K562 (cell line): ENCODE results near the gene PPA2. TPM values are rescaled to one million over a fixed set of nuclear protein-coding genes. Genes with fewer than 3 reads are reported as not detected.

Experiments
- ASH1L ChIP-seq: fragments of 450-650 bp; IDR thresholded peaks from 2 replicates; pipeline ENCODE4 v1.6.1; 2018; ENCODE audit warnings: borderline replicate concordance, mild to moderate bottlenecking, low read depth; ENCODE audit not compliant: partially characterized antibody
- CEBPG ChIP-seq, 3 experiments: fragments of 200-800 bp in 1 of 3; sonication (Bioruptor generic) in 1 of 3; sonication (generic) in 1 of 3; formaldehyde crosslinking in 1 of 3; IDR thresholded peaks in 2 of 3; conservative IDR thresholded peaks in 1 of 3; 2 replicates each; pipeline versions ENCODE4 v1.6.1 to v1.8.0; 2016 to 2022; ENCODE audit warnings: missing compliant biosample characterization in 2 of 3, missing genetic modification characterization in 2 of 3, mild to moderate bottlenecking in 1 of 3, missing genetic modification reagents in 1 of 3
- CHD2 ChIP-seq: IDR thresholded peaks from 2 replicates; pipeline ENCODE4 v1.6.1; 2011; ENCODE audit warnings: low read depth, low read length
- FOXA1 ChIP-seq: fragments of 450-650 bp; IDR thresholded peaks from 2 replicates; pipeline ENCODE4 v1.6.1; 2016; ENCODE audit warnings: mild to moderate bottlenecking, borderline replicate concordance
- HDAC3 ChIP-seq: fragments of 450-650 bp; IDR thresholded peaks from 2 replicates; pipeline ENCODE4 v1.6.1; 2018; ENCODE audit warnings: borderline replicate concordance, mild to moderate bottlenecking, moderate library complexity; ENCODE audit not compliant: partially characterized antibody
- HDGF ChIP-seq: fragments of 450-650 bp; IDR thresholded peaks from 2 replicates; pipeline ENCODE4 v1.6.1; 2016
- KLF10 ChIP-seq: fragments of 250-450 bp; sonication (Bioruptor Pico); IDR thresholded peaks from 2 replicates; pipeline ENCODE4 v1.6.1; 2021; ENCODE audit warnings: matching md5 sums
- LCOR ChIP-seq: sonication (generic); formaldehyde crosslinking; IDR thresholded peaks from 2 replicates; pipeline ENCODE4 v1.8.0; 2022; ENCODE audit warnings: mild to moderate bottlenecking, missing genetic modification reagents
- RBBP5 ChIP-seq: fragments of 200-600 bp; sonication (generic); IDR thresholded peaks from 2 replicates; pipeline ENCODE4 v1.6.1; 2012; ENCODE audit warnings: borderline replicate concordance, mild to moderate bottlenecking, low read length, control low read depth, inconsistent platforms; ENCODE audit not compliant: insufficient read depth, poor library complexity, severe bottlenecking
- RBM25 ChIP-seq: fragments of 200-400 bp; formaldehyde crosslinking; IDR thresholded peaks from 2 replicates; pipeline ENCODE4 v1.6.1; 2018; ENCODE audit warnings: low read length, low read depth, moderate library complexity; ENCODE audit not compliant: severe bottlenecking
- SMAD1 ChIP-seq: fragments of 150-350 bp; IDR thresholded peaks from 2 replicates; pipeline ENCODE4 v1.6.1; 2014; ENCODE audit warnings: low read length, low read depth; ENCODE audit not compliant: partially characterized antibody
- SNIP1 ChIP-seq: fragments of 450-650 bp; IDR thresholded peaks from 2 replicates; pipeline ENCODE4 v1.7.1; 2017; ENCODE audit warnings: low read depth, mild to moderate bottlenecking
- SRSF1 ChIP-seq: fragments of 200-400 bp; formaldehyde crosslinking; IDR thresholded peaks from 2 replicates; pipeline ENCODE4 v1.6.1; 2017; ENCODE audit warnings: mild to moderate bottlenecking, low read depth, low read length, moderate library complexity
- STAT5A ChIP-seq: IDR thresholded peaks from 2 replicates; pipeline ENCODE4 v1.6.1; 2012; ENCODE audit warnings: low read length, inconsistent platforms, borderline replicate concordance
- TAL1 ChIP-seq: fragments of 450-650 bp; IDR thresholded peaks from 2 replicates; pipeline ENCODE4 v1.6.1; 2016; ENCODE audit warnings: mild to moderate bottlenecking
- ZFPM2 ChIP-seq: fragments of 250-450 bp; sonication (Bioruptor Pico); IDR thresholded peaks from 2 replicates; pipeline ENCODE4 v1.5.1; 2022; ENCODE audit warnings: mild to moderate bottlenecking
- ZFX ChIP-seq: sonication (generic); formaldehyde crosslinking; IDR thresholded peaks from 2 replicates; pipeline ENCODE4 v1.8.0; 2022; ENCODE audit warnings: mild to moderate bottlenecking, missing genetic modification reagents, moderate library complexity
- ZNF436 ChIP-seq: fragments of 250-450, 450-650 bp; sonication (Bioruptor Pico); formaldehyde crosslinking; IDR thresholded peaks from 2 replicates; pipeline ENCODE4 v1.7.0; 2020; ENCODE audit warnings: mild to moderate bottlenecking
- ZNF668 ChIP-seq: fragments of 250-450 bp; sonication (Bioruptor Pico); IDR thresholded peaks from 2 replicates; pipeline ENCODE4 v1.8.0; 2022; ENCODE audit warnings: mild to moderate bottlenecking, inconsistent platforms
- ZNF707 ChIP-seq: fragments of 250-450 bp; sonication (Bioruptor Pico); conservative IDR thresholded peaks from 2 replicates; pipeline ENCODE4 v1.8.0; 2022; ENCODE audit warnings: inconsistent platforms, mild to moderate bottlenecking, moderate library complexity
- ZNF79 ChIP-seq: fragments of 250-450 bp; sonication (Bioruptor Pico); IDR thresholded peaks from 2 replicates; pipeline ENCODE4 v1.4.0; 2020; ENCODE audit warnings: low read depth, mild to moderate bottlenecking, moderate library complexity
- polyA plus RNA-seq, 8 experiments: library from polyadenylated mRNA; depleted of rRNA in 4 of 8; stranded (reverse) in 5 of 8; unstranded in 3 of 8; fragments of >200 nt; fragmentation: Nextera tagmentation in 2 of 8; fragmentation: Illumina TruSeq in 1 of 8; extraction: Ambion mirVana in 2 of 8; extraction: Trizol in 1 of 8; gene quantifications; 2 replicates each; pipeline versions ENCODE4 v1.2.1 to v1.2.3, GENCODE V29; 2011 to 2014; ENCODE audit warnings: inconsistent platforms in 1 of 8, missing spikeins in 1 of 8
- total RNA-seq, 7 experiments: library from RNA; depleted of rRNA in 6 of 7; stranded (reverse); fragments of >200 nt in 6 of 7; fragmentation: Illumina TruSeq in 2 of 7; extraction: Trizol in 2 of 7; gene quantifications; 2 replicates each; pipeline versions ENCODE4 v1.2.1 to v1.2.3, GENCODE V29; 2011 to 2021; ENCODE audit warnings: low replicate concordance in 1 of 7
- TF ChIP-seq, protein P1 (sequence below): sonication (generic); IDR thresholded peaks from 2 replicates; pipeline ENCODE4 v1.6.1; 2016
- TF ChIP-seq, protein P2 (sequence below): sonication (generic); formaldehyde crosslinking; IDR thresholded peaks from 2 replicates; pipeline ENCODE4 v1.8.1; 2023; ENCODE audit warnings: mild to moderate bottlenecking, missing genetic modification reagents
- TF ChIP-seq, protein P3 (sequence below): sonication (generic); formaldehyde crosslinking; IDR thresholded peaks from 2 replicates; pipeline ENCODE4 v1.8.0; 2022; ENCODE audit warnings: mild to moderate bottlenecking, missing genetic modification reagents, borderline replicate concordance

PPA2 gene
- total and polyA plus RNA-seq, 9 of the 15 experiments (the other 6 are each of a cell fraction or from before 2014, with no cell fraction given) = 48.3 to 190 (median 109) TPM

DNA sequence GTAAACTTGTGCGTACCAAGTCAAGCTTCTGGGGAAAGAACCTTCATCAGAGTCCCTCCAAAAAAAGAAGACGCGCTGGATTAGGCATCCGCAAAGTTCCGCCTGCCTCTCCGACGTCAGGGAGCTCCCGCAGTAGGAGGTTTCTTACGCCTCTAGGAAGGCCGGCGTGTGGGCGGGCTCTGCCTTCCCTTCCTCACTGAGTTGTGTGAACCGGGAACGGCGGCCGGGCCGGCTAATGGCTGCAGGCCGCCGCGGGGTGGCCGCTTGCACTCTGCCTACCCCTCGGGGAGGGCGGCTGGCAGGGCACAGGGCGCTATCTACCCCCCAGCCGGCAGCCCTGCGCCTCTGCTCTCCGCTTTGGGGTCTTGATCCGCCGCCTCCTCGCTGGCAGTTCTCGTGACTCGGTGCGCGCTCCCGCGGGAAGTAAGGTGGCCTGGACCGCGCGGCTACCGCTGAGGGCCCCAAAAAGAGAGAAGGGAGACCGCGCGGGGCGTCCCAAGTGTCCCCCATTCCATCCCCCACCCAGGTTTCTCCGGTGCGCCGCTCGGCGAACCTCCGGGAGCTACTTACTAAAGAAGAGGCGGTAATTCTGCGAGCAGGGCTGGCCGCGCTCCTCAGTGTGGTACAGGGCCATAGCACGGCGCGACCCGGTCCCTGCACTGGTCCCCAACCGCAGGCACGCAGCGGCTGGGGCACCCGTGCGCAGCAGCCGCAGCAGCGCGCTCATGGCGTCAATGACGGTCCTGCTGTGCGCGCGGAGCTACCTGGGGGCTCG, at the start of gene PPA2 (continued):
- TF ChIP-seq ASH1L (no peak), ZNF707 (CRISPR knock-in tag) (no peak), FOXA1 (no peak), SRSF1 (peak; percentile 78; the same call in 1 of the 2 replicates), ZFPM2 (CRISPR knock-in tag) (no peak), KLF10 (CRISPR knock-in tag) (no peak), LCOR (CRISPR knock-in tag) (peak; percentile 83), RBM25 (peak; percentile 26), RBBP5 (peak; percentile 75), ZFX (CRISPR knock-in tag) (peak; percentile 91), SMAD1 (no peak), ZNF668 (CRISPR knock-in tag) (no peak), ZNF436 (no peak), CEBPG (CRISPR knock-in tag; IDR thresholded peaks at IDR 0.05) (no peak), CEBPG (tag; conservative IDR thresholded peaks at IDR 0.05 in 1 of 2, IDR thresholded peaks at IDR 0.05 in 1 of 2) (no peak), ZNF79 (no peak), CHD2 (peak; percentile 77), STAT5A (no peak), HDAC3 (no peak), HDGF (no peak), SNIP1 (no peak), TAL1 (no peak)
- TF ChIP-seq, protein P1, sequence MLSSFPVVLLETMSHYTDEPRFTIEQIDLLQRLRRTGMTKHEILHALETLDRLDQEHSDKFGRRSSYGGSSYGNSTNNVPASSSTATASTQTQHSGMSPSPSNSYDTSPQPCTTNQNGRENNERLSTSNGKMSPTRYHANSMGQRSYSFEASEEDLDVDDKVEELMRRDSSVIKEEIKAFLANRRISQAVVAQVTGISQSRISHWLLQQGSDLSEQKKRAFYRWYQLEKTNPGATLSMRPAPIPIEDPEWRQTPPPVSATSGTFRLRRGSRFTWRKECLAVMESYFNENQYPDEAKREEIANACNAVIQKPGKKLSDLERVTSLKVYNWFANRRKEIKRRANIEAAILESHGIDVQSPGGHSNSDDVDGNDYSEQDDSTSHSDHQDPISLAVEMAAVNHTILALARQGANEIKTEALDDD = no peak
- TF ChIP-seq, protein P2, sequence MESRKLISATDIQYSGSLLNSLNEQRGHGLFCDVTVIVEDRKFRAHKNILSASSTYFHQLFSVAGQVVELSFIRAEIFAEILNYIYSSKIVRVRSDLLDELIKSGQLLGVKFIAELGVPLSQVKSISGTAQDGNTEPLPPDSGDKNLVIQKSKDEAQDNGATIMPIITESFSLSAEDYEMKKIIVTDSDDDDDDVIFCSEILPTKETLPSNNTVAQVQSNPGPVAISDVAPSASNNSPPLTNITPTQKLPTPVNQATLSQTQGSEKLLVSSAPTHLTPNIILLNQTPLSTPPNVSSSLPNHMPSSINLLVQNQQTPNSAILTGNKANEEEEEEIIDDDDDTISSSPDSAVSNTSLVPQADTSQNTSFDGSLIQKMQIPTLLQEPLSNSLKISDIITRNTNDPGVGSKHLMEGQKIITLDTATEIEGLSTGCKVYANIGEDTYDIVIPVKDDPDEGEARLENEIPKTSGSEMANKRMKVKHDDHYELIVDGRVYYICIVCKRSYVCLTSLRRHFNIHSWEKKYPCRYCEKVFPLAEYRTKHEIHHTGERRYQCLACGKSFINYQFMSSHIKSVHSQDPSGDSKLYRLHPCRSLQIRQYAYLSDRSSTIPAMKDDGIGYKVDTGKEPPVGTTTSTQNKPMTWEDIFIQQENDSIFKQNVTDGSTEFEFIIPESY (CRISPR knock-in tag) = no peak
- TF ChIP-seq, protein P3, sequence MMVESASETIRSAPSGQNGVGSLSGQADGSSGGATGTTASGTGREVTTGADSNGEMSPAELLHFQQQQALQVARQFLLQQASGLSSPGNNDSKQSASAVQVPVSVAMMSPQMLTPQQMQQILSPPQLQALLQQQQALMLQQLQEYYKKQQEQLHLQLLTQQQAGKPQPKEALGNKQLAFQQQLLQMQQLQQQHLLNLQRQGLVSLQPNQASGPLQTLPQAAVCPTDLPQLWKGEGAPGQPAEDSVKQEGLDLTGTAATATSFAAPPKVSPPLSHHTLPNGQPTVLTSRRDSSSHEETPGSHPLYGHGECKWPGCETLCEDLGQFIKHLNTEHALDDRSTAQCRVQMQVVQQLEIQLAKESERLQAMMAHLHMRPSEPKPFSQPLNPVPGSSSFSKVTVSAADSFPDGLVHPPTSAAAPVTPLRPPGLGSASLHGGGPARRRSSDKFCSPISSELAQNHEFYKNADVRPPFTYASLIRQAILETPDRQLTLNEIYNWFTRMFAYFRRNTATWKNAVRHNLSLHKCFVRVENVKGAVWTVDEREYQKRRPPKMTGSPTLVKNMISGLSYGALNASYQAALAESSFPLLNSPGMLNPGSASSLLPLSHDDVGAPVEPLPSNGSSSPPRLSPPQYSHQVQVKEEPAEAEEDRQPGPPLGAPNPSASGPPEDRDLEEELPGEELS (CRISPR knock-in tag) = peak; percentile 85; the same call in 1 of the 2 replicates
